SH-SY5Y (cell line): Measurements from ENCODE around the gene SNTG2.

Experiments used
- GATA2 ChIP-seq: IDR thresholded peaks from 2 replicates; pipeline ENCODE4 v1.6.1; 2011; ENCODE audit warnings: mild to moderate bottlenecking, low read depth, low read length
- GATA3 ChIP-seq: IDR thresholded peaks from 2 replicates; pipeline ENCODE4 v1.6.1; 2011; ENCODE audit warnings: low read depth, mild to moderate bottlenecking, low read length, moderate library complexity

DNA sequence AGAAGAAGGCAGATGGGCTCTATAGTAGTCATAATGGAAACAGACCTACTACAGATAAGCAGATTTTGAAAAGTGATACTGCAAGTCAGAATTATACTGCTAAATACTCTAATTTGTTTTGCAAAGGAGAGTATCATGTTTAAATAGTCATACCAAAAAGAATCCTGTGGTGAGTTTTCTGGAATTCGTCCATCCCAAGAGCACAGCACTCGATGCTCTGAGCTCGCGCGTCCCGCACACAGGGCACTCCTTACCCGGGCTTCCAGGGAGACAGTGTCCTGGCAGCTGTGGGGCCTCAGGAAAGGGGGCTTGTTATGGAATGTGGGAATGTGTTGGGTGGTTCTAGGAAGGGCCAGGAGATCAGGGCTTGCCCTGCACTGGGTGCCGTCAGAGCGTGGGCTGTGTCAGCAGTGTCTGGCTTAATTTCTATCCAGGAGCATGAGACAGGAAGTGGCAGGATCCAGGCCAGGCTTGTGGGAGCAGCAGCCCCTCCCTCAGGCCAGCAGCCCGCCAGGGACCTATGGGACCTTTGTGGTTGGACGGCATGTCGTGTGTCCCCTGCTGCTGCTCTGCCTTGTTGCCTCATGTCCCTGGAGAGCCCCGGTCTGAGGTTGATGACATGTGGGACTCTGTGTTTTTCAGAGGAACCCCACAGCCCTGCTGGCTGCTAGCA is 269.4 kb downstream of the SNTG2 start:
- TF ChIP-seq GATA2 (no peak), GATA3 (no peak)
